DMS153 (cell line): ENCODE data around the gene RNPEPL1.

ENCODE experiments used
- DNase-seq: peaks from one replicate; lab custom pipeline; 2025; lab: John Stamatoyannopoulos, UW

RNPEPL1 gene

GRCh38 chr2:240591784-240592183 lies 23.5 kb downstream of the RNPEPL1 start:
- DNase-seq: no peak

- no peak for DNase-seq
Measured at GRCh38 chr2:240593026-240593702, 24.9 kb downstream of the RNPEPL1 start.

GRCh38 chr2:240593703-240594451 lies 25.6 kb downstream of the RNPEPL1 start:
- no peak for DNase-seq

- DNase-seq: no peak
Measured at GRCh38 chr2:240594511-240595380, 26.5 kb downstream of the RNPEPL1 start.

GRCh38 chr2:240595381-240596079 lies 27.2 kb downstream of the RNPEPL1 start:
- no peak for DNase-seq

GRCh38 chr2:240596080-240596460 lies 27.8 kb downstream of the RNPEPL1 start:
- no peak for DNase-seq

- DNase-seq: no peak
Measured at GRCh38 chr2:240596491-240596931, 28.2 kb downstream of the RNPEPL1 start.

- DNase-seq: no peak
Measured at GRCh38 chr2:240597054-240597418, 28.8 kb downstream of the RNPEPL1 start.

GRCh38 chr2:240597419-240598181 lies 29.3 kb downstream of the RNPEPL1 start:
- no peak for DNase-seq

GRCh38 chr2:240598311-240598911 lies 30.1 kb downstream of the RNPEPL1 start:
- DNase-seq: no peak

- DNase-seq: no peak
Measured at GRCh38 chr2:240599141-240599583, 30.9 kb downstream of the RNPEPL1 start.

- no peak for DNase-seq
Measured at GRCh38 chr2:240600451-240600961, 32.2 kb downstream of the RNPEPL1 start.

- DNase-seq: no peak
Measured at GRCh38 chr2:240601061-240601830, 33.0 kb downstream of the RNPEPL1 start.

- DNase-seq: no peak
Measured at GRCh38 chr2:240601831-240602160, 33.5 kb downstream of the RNPEPL1 start.

GRCh38 chr2:240602266-240603050 lies 34.2 kb downstream of the RNPEPL1 start:
- DNase-seq: no peak

GRCh38 chr2:240603081-240603835 lies 35.0 kb downstream of the RNPEPL1 start:
- no peak for DNase-seq

GRCh38 chr2:240603846-240604245 lies 35.6 kb downstream of the RNPEPL1 start:
- DNase-seq: no peak

- DNase-seq: no peak
Measured at GRCh38 chr2:240604291-240604938, 36.1 kb downstream of the RNPEPL1 start.
